Subcutaneous abdominal adipose tissue (tissue), 5 donors: ENCODE data around the gene NMNAT2.
A peak's percentile ranks its signal among the peaks of the same experiment; 100 is the strongest.

Source experiments
- H3K27ac ChIP-seq: one replicate; pipeline ENCODE4 v1.7.0; 2013; ENCODE audit warnings: low read depth, mild to moderate bottlenecking, inconsistent platforms, low read length, moderate library complexity
- H3K27me3 ChIP-seq, 5 donors: one replicate each; pipeline ENCODE4 v1.7.0; 2013; ENCODE audit warnings: low read length in 5 of 5, inconsistent platforms in 1 of 5; ENCODE audit not compliant: control insufficient read depth in 5 of 5, insufficient read depth in 4 of 5
- H3K36me3 ChIP-seq, 5 donors: one replicate each; pipeline ENCODE4 v1.7.0; 2013; ENCODE audit warnings: low read length in 5 of 5; ENCODE audit not compliant: control insufficient read depth in 5 of 5, insufficient read depth in 5 of 5
- H3K4me1 ChIP-seq, 5 donors: one replicate each; pipeline ENCODE4 v1.7.0; 2013; ENCODE audit warnings: low read length in 5 of 5, mild to moderate bottlenecking in 3 of 5, moderate library complexity in 1 of 5; ENCODE audit not compliant: control insufficient read depth in 5 of 5, insufficient read depth in 5 of 5
- H3K4me3 ChIP-seq, 5 donors: one replicate each; pipeline ENCODE4 v1.7.0; 2013; ENCODE audit warnings: low read length in 5 of 5, low read depth in 1 of 5
- H3K9ac ChIP-seq, 5 donors: one replicate each; pipeline ENCODE4 v1.7.0; 2013; ENCODE audit warnings: low read length in 5 of 5, mild to moderate bottlenecking in 4 of 5, moderate library complexity in 3 of 5
- H3K9me3 ChIP-seq, 5 donors: one replicate each; pipeline ENCODE4 v1.7.0; 2013; ENCODE audit warnings: low read length in 5 of 5; ENCODE audit not compliant: control insufficient read depth in 5 of 5
- donor health status: healthy.
- donor health status: healthy.
- donor health status: healthy.
- donor health status: healthy.
- donor health status: healthy.

NMNAT2 gene

GRCh38 chr1:183227422-183228346 is 190.5 kb downstream of the NMNAT2 start:
- no peaks in the 10 kb centered on the region for H3K9me3 ChIP-seq
- no peaks in the 10 kb centered on the region for H3K36me3 ChIP-seq
- H3K27ac ChIP-seq, result no peak overlapping the region
- H3K27me3 ChIP-seq, result no peaks in the 10 kb centered on the region
- H3K9ac ChIP-seq, result no peak overlapping the region
- H3K4me3 ChIP-seq, result no peak overlapping the region
- peaks cover 0 to 10% (median 8%) of the 10 kb centered on the region in 5 donors for H3K4me1 ChIP-seq

GRCh38 chr1:183226963-183227362 is 191.2 kb downstream of the NMNAT2 start:
- H3K4me1 ChIP-seq, result peaks cover 0 to 10% (median 8%) of the 10 kb centered on the region in 5 donors
- H3K36me3 ChIP-seq, result no peaks in the 10 kb centered on the region
- H3K27me3 ChIP-seq, result no peaks in the 10 kb centered on the region
- H3K9me3 ChIP-seq, result no peaks in the 10 kb centered on the region
- H3K9ac ChIP-seq, result no peak overlapping the region
- no peak overlapping the region for H3K4me3 ChIP-seq
- no peak overlapping the region for H3K27ac ChIP-seq

GRCh38 chr1:183226361-183226760 is 191.8 kb downstream of the NMNAT2 start:
- Histone ChIP-seq H3K36me3 (no peaks in the 10 kb centered on the region), H3K27me3 (no peaks in the 10 kb centered on the region), H3K9me3 (no peaks in the 10 kb centered on the region), H3K9ac (no peak overlapping the region), H3K4me3 (no peak overlapping the region), H3K4me1 (peaks cover 0 to 10% (median 8%) of the 10 kb centered on the region in 5 donors), H3K27ac (no peak overlapping the region)

GRCh38 chr1:183223467-183223866 is 194.7 kb downstream of the NMNAT2 start:
- H3K36me3 ChIP-seq, result no peaks in the 10 kb centered on the region
- H3K4me1 ChIP-seq, result peaks cover 5 to 23% (median 17%) of the 10 kb centered on the region in 5 donors
- no peaks in the 10 kb centered on the region for H3K9me3 ChIP-seq
- H3K27ac ChIP-seq, result no peak overlapping the region
- H3K9ac ChIP-seq, result no peak overlapping the region
- no peak overlapping the region for H3K4me3 ChIP-seq
- no peaks in the 10 kb centered on the region for H3K27me3 ChIP-seq

GRCh38 chr1:183222909-183223308 is 195.3 kb downstream of the NMNAT2 start:
- Histone ChIP-seq H3K4me1 (peaks cover 9 to 25% (median 20%) of the 10 kb centered on the region in 5 donors), H3K9ac (no peak overlapping the region), H3K9me3 (no peaks in the 10 kb centered on the region), H3K27ac (no peak overlapping the region), H3K36me3 (no peaks in the 10 kb centered on the region), H3K27me3 (no peaks in the 10 kb centered on the region), H3K4me3 (no peak overlapping the region)

- Histone ChIP-seq H3K4me3 (no peak overlapping the region), H3K9ac (no peak overlapping the region), H3K27ac (peak overlapping the region; percentile 96)
Observed at GRCh38 chr1:183219616-183220009, 198.6 kb downstream of the NMNAT2 start.

GRCh38 chr1:183218971-183219615 is 199.1 kb downstream of the NMNAT2 start:
- H3K4me1 ChIP-seq, result peaks cover 10 to 41% (median 36%) of the 10 kb centered on the region in 5 donors
- H3K27me3 ChIP-seq, result no peaks in the 10 kb centered on the region
- no peaks in the 10 kb centered on the region for H3K9me3 ChIP-seq
- H3K27ac ChIP-seq, result peak overlapping the region; percentile 96
- peak overlapping the region in 2 of 5 donors; percentile 13 to 43 for H3K4me3 ChIP-seq
- H3K9ac ChIP-seq, result peak overlapping the region in 2 of 5 donors; percentile 1 to 63
- H3K36me3 ChIP-seq, result no peaks in the 10 kb centered on the region

More at GRCh38 chr1:183219616-183220009, 198.6 kb downstream of the NMNAT2 start:
- Histone ChIP-seq H3K4me1 (peaks cover 10 to 40% (median 33%) of the 10 kb centered on the region in 5 donors), H3K9me3 (no peaks in the 10 kb centered on the region), H3K27me3 (no peaks in the 10 kb centered on the region), H3K36me3 (no peaks in the 10 kb centered on the region)

GRCh38 chr1:183218027-183218618 is 200.1 kb downstream of the NMNAT2 start:
- H3K27me3 ChIP-seq, result no peaks in the 10 kb centered on the region
- H3K36me3 ChIP-seq, result no peaks in the 10 kb centered on the region
- H3K4me3 ChIP-seq, result no peak overlapping the region
- peak overlapping the region in 4 of 5 donors; percentile 1 to 63 (median 26) for H3K9ac ChIP-seq
- H3K27ac ChIP-seq, result peak overlapping the region; percentile 96
- peaks cover 10 to 42% (median 38%) of the 10 kb centered on the region in 5 donors for H3K4me1 ChIP-seq
- H3K9me3 ChIP-seq, result no peaks in the 10 kb centered on the region

GRCh38 chr1:183215936-183216335 is 202.2 kb downstream of the NMNAT2 start:
- peaks cover 10 to 42% (median 38%) of the 10 kb centered on the region in 5 donors for H3K4me1 ChIP-seq
- no peak overlapping the region for H3K27ac ChIP-seq
- no peaks in the 10 kb centered on the region for H3K9me3 ChIP-seq
- H3K27me3 ChIP-seq, result no peaks in the 10 kb centered on the region
- H3K4me3 ChIP-seq, result no peak overlapping the region
- H3K36me3 ChIP-seq, result no peaks in the 10 kb centered on the region
- H3K9ac ChIP-seq, result no peak overlapping the region
